Stomach (tissue), 4 donors: ENCODE measurements around the gene FEM1C.

Experiments used
- POLR2A ChIP-seq, 4 donors: fragments of 450-650 bp; IDR thresholded peaks; one replicate each; pipeline ENCODE4 v1.6.1; 2016; ENCODE audit warnings: antibody characterized with exemption in 4 of 4, control low read depth in 2 of 4, mild to moderate bottlenecking in 1 of 4, moderate library complexity in 1 of 4
- POLR2AphosphoS5 ChIP-seq, 3 donors: sonication (generic); formaldehyde crosslinking; IDR thresholded peaks; one replicate each; pipeline ENCODE4 v1.6.1; 2016; ENCODE audit warnings: antibody characterized with exemption in 3 of 3

GRCh38 chr5:115530426-115530825, 14.1 kb downstream of the FEM1C start:
- TF ChIP-seq POLR2A (IDR thresholded peaks at IDR 0.05) (no peak), POLR2AphosphoS5 (IDR thresholded peaks at IDR 0.05) (no peak)
